CD1c-positive myeloid dendritic cell (primary cell): ENCODE data around the gene WNT9B.
"Not testable (repeated sequence)": the region's sequence is repeated elsewhere in the genome, so short reads cannot be mapped to it uniquely, and the experiment has no call there.

ENCODE experiments used
- DNase-seq: peaks from one replicate; pipeline ENCODE4 v3.0.0-alpha.2; 2016; ENCODE audit errors: extremely low spot score

WNT9B gene

GRCh38 chr17:46910179-46910927 is 59.0 kb downstream of the WNT9B start:
- no peak for DNase-seq

- no peak for DNase-seq
Measured at GRCh38 chr17:46911311-46911710, 59.9 kb downstream of the WNT9B start.

GRCh38 chr17:46915596-46915995 is 64.2 kb downstream of the WNT9B start:
- DNase-seq: no peak

- DNase-seq: no peak
Measured at GRCh38 chr17:46916211-46916610, 64.8 kb downstream of the WNT9B start.

- DNase-seq: no peak
Measured at GRCh38 chr17:46916623-46917022, 65.2 kb downstream of the WNT9B start.

GRCh38 chr17:46917041-46917440 is 65.7 kb downstream of the WNT9B start:
- DNase-seq: no peak

GRCh38 chr17:46917516-46917915 is 66.1 kb downstream of the WNT9B start:
- DNase-seq: no peak

GRCh38 chr17:46921962-46922361 is 70.6 kb downstream of the WNT9B start:
- DNase-seq: not testable (repeated sequence)

- DNase-seq: no peak
Measured at GRCh38 chr17:46922487-46922803, 71.1 kb downstream of the WNT9B start.

- peak; percentile 90 for DNase-seq
Measured at GRCh38 chr17:46922804-46923635, 71.6 kb downstream of the WNT9B start, which contains the start of gene GOSR2. Gene GOSR2, plus strand, starts transcription at chr17:46923160. Its CDS starts 33 bp downstream, at chr17:46923193.

GRCh38 chr17:46925185-46925868 is 73.9 kb downstream of the WNT9B start:
- DNase-seq: no peak

GRCh38 chr17:46928467-46929261 is 77.3 kb downstream of the WNT9B start:
- no peak for DNase-seq

GRCh38 chr17:46929413-46929812 is 78.0 kb downstream of the WNT9B start:
- no peak for DNase-seq

- DNase-seq: no peak
Measured at GRCh38 chr17:46930051-46930450, 78.7 kb downstream of the WNT9B start.

- DNase-seq: no peak
Measured at GRCh38 chr17:46931596-46931995, 80.2 kb downstream of the WNT9B start.

- DNase-seq: no peak
Measured at GRCh38 chr17:46935658-46936266, 84.4 kb downstream of the WNT9B start.
